Measurements from ENCODE around the gene HDAC4.

- TF ChIP-seq POLR2A (IDR thresholded peaks at IDR 0.05) (no peak), CTCF (IDR thresholded peaks at IDR 0.05) (no peak), EP300 (IDR thresholded peaks at IDR 0.05) (no peak), POLR2AphosphoS5 (IDR thresholded peaks at IDR 0.05) (no peak)
Observed at GRCh38 chr2:239079671-239080294, 321.0 kb downstream of the HDAC4 start.
